Activated CD4-positive, alpha-beta T cell treated with anti-CD3 and anti-CD28 coated beads for 36 hours (primary cell): Measurements from ENCODE around the gene ABCA13. TPM values are rescaled to one million over a fixed set of nuclear protein-coding genes. Genes with fewer than 3 reads are reported as not detected.

ENCODE experiments used
- ATAC-seq: fragments of 200-7000 bp; cut with Tn5 transposase; one replicate; pipeline ENCODE4 v1.10.0; 2021; ENCODE audit warnings: mild to moderate bottlenecking, moderate library complexity
- CTCF ChIA-PET: fragments of 350-600 bp; sonication (Branson Sonifier 250); formaldehyde crosslinking; loops from one replicate; lab custom pipeline; 2021; ENCODE audit warnings: antibody characterized with exemption; lab: Charles Lee
- POLR2A ChIA-PET: fragments of 350-600 bp; sonication (Branson Sonifier 250); formaldehyde crosslinking; loops from one replicate; lab custom pipeline; 2021; ENCODE audit warnings: antibody characterized with exemption, inconsistent platforms; lab: Charles Lee
- DNase-seq: peaks from one replicate; pipeline ENCODE4 v3.0.0-alpha.2; 2020
- H3K27ac Mint-ChIP-seq: one replicate; pipeline ENCODE4 v1.8.0; 2021; ENCODE audit warnings: mixed read lengths
- H3K27me3 Mint-ChIP-seq: one replicate; pipeline ENCODE4 v1.8.0; 2021; ENCODE audit warnings: mixed read lengths
- H3K36me3 Mint-ChIP-seq: one replicate; pipeline ENCODE4 v1.8.0; 2021; ENCODE audit warnings: low read depth, mixed read lengths
- H3K4me1 Mint-ChIP-seq: one replicate; pipeline ENCODE4 v1.8.0; 2021; ENCODE audit warnings: mixed read lengths
- H3K4me3 Mint-ChIP-seq: one replicate; pipeline ENCODE4 v1.8.0; 2021; ENCODE audit warnings: mild to moderate bottlenecking, moderate library complexity, mixed read lengths
- H3K9me3 Mint-ChIP-seq: one replicate; pipeline ENCODE4 v1.8.0; 2021; ENCODE audit warnings: low read depth, mixed read lengths
- intact Hi-C, 2 experiments: fragments of 100-400 bp; cut with DNase I in 1 of 2; cut with micrococcal nuclease in 1 of 2; formaldehyde crosslinking; loops; one replicate each; pipeline versions ENCODE4 v1.14.2 to v1.15.1; 2022 to 2024; cut with DNase I, micrococcal nuclease
- total RNA-seq, 2 experiments: library from RNA; stranded (reverse); gene quantifications; one replicate each; pipeline ENCODE4 v1.2.3, GENCODE V29; 2021

ABCA13 gene
- total RNA-seq, 2 experiments from 2014 or later: not detected

GRCh38 chr7:48249166-48249565, 77.9 kb downstream of the ABCA13 start:
- intact Hi-C loops: no loop called here
- Mint-ChIP-seq H3K4me1 (peaks cover 8% of the 10 kb centered on the region), H3K27me3 (peaks cover 9% of the 10 kb centered on the region), H3K27ac (no peak overlapping the region), H3K4me3 (no peak overlapping the region), H3K36me3 (no peaks in the 10 kb centered on the region), H3K9me3 (no peaks in the 10 kb centered on the region)
- no peak for DNase-seq
- ATAC-seq: no peak
- CTCF ChIA-PET: no interaction called here
- POLR2A ChIA-PET: no interaction called here

GRCh38 chr7:48250441-48250951, 79.2 kb downstream of the ABCA13 start:
- Mint-ChIP-seq H3K27me3 (peaks cover 9% of the 10 kb centered on the region), H3K9me3 (no peaks in the 10 kb centered on the region), H3K4me3 (no peak overlapping the region), H3K27ac (no peak overlapping the region), H3K4me1 (peaks cover 14% of the 10 kb centered on the region), H3K36me3 (no peaks in the 10 kb centered on the region)
- DNase-seq (no peak), ATAC-seq (no peak)
- CTCF ChIA-PET: interaction anchor here (0.7 to 0.9 kb wide), 2 partner anchors 9 to 33 kb away, joined by 3 read pairs; no protein-coding TSS in a partner anchor
- POLR2A ChIA-PET: no interaction called here
- intact Hi-C loops: loop anchor here (2.0 to 10.0 kb wide), 4 partner anchors 48 to 276 kb away; partner anchors contain the start of gene HUS1 (in 1 of the 2)

DNA sequence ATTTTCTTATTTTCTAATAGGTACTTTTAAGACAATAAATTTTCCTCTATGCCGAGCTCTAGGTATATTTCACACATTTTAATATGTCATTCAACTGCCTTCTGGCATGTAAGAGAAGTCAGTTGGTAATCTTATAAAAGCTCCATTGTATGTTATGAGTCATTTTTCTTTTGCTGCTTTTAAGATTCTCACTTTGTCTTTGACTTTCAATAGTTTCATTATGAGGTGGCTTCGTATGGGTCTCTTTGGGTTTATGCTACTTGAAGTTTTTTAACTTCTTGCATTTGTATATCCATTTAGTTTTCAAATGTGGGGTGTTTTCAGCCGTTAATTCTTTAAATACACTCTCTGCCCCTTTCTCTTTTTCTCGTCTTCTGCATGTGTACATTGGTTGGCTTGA, 80.5 kb downstream of the ABCA13 start:
- Mint-ChIP-seq H3K4me1 (peaks cover 14% of the 10 kb centered on the region), H3K27ac (no peak overlapping the region), H3K9me3 (no peaks in the 10 kb centered on the region), H3K4me3 (no peak overlapping the region), H3K36me3 (no peaks in the 10 kb centered on the region), H3K27me3 (peaks cover 13% of the 10 kb centered on the region)
- ChIA-PET POLR2A (no interaction called here), CTCF (interaction anchor here (1.6 kb wide), 1 partner anchor 47 kb away, joined by 6 read pairs; no protein-coding TSS in a partner anchor)
- intact Hi-C loops: loop anchor here (1.0 to 10.0 kb wide), 6 partner anchors 47 to 277 kb away; partner anchors contain the start of gene HUS1 (in 1 of the 2)
- peak; percentile 76 for ATAC-seq
- DNase-seq: no peak

DNA sequence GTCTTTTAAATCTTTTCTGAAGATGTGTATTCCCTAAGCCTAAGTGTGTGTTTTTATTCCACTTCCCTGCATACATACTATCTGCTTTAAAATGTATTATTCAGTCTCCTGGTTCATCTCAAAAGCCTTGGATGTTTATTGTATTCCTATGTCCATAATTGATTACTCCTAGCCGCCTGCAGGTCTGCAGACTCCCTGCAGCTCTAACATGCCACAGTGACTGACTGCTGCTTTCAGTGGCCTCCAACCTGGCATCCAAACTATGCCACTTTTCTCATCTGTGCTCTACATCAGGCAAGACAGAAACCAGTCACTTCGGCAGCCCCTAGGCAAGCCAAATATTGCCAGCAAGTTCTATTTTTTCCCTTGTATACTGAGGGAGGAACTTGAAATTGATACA, 81.7 kb downstream of the ABCA13 start:
- no peaks in the 10 kb centered on the region for H3K9me3 Mint-ChIP-seq
- H3K27me3 Mint-ChIP-seq: peaks cover 16% of the 10 kb centered on the region
- H3K27ac Mint-ChIP-seq: no peak overlapping the region
- intact Hi-C loops: loop anchor here (1.0 to 10.0 kb wide), 5 partner anchors 46 to 278 kb away; partner anchors contain the start of gene HUS1 (in 1 of the 2)
- ChIA-PET CTCF (no interaction called here), POLR2A (no interaction called here)
- peaks cover 14% of the 10 kb centered on the region for H3K4me1 Mint-ChIP-seq
- H3K4me3 Mint-ChIP-seq: no peak overlapping the region
- ATAC-seq (no peak), DNase-seq (no peak)
- no peaks in the 10 kb centered on the region for H3K36me3 Mint-ChIP-seq

- Mint-ChIP-seq H3K36me3 (no peaks in the 10 kb centered on the region), H3K27me3 (peaks cover 9% of the 10 kb centered on the region), H3K4me3 (no peak overlapping the region), H3K4me1 (peaks cover 14% of the 10 kb centered on the region), H3K27ac (no peak overlapping the region), H3K9me3 (no peaks in the 10 kb centered on the region)
- ATAC-seq: peak; percentile 83
- CTCF ChIA-PET: interaction anchor here (0.6 to 1.5 kb wide), 3 partner anchors 8 to 131 kb away, joined by 3 read pairs; no protein-coding TSS in a partner anchor
- DNase-seq: peak; percentile 8
- intact Hi-C loops: loop anchor here (1.0 to 10.0 kb wide), 5 partner anchors 43 to 280 kb away; partner anchors contain the start of gene HUS1 (in 1 of the 2)
- POLR2A ChIA-PET: interaction anchor here (0.6 to 0.9 kb wide), 2 partner anchors 44 to 876 kb away, joined by 3 read pairs; no protein-coding TSS in a partner anchor
These were observed 83.8 kb downstream of the ABCA13 start for GRCh38 chr7:48255046-48255445.

DNA sequence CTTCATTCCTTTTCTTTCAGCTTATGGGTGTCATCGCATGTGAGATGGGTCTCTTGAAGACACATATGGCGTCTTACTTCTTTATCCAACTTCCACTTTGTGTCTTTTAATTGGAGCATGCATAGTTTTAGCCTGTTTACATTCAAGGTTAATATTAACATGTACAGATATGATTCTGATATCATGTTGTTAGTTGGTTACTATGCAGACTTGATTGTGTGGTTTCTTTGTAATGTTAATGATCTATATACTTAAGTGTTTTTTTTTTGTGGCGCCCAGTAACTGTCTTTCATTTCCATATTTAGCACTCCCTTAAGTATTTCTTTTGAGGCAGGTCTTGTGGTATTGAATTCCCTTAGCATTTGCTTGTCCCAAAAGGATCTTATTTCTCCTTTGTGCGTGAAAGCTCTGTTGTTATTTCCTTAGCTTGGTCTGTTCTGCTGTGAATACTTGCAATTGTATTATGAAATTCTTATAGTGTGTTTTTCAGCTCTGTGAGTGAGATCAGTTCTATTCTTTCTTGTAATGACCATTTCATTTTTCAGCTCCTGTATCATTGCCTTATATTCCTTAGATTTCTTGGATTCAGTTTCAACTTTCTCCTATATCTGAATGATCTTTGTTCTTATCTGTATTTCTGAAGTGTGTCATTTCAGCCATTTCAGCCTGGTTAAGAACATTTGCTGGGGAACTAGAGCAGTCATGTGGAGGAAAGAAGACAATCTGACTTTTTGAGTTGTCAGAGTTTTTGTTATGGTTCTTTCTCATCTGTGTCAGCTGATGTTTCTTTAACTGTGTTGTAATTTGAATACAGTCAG, 88.4 kb downstream of the ABCA13 start:
- CTCF ChIA-PET: no interaction called here
- Mint-ChIP-seq H3K27ac (no peak overlapping the region), H3K27me3 (peaks cover 14% of the 10 kb centered on the region), H3K9me3 (no peaks in the 10 kb centered on the region), H3K4me3 (no peak overlapping the region), H3K36me3 (no peaks in the 10 kb centered on the region), H3K4me1 (peaks cover 3% of the 10 kb centered on the region)
- ATAC-seq: no peak
- DNase-seq: no peak
- intact Hi-C loops: loop anchor here (10.0 kb wide), 2 partner anchors 265 to 285 kb away; partner anchors contain the start of gene HUS1 (in 1 of the 2)
- POLR2A ChIA-PET: interaction anchor here (0.7 kb wide), 1 partner anchor 13 kb away, joined by 14 read pairs; no protein-coding TSS in a partner anchor

GRCh38 chr7:48261696-48262095, 90.4 kb downstream of the ABCA13 start:
- H3K4me1 Mint-ChIP-seq: no peaks in the 10 kb centered on the region
- peaks cover 11% of the 10 kb centered on the region for H3K27me3 Mint-ChIP-seq
- POLR2A ChIA-PET: no interaction called here
- ATAC-seq: no peak
- CTCF ChIA-PET: interaction anchor here (0.6 kb wide), 1 partner anchor 777 kb away, joined by 3 read pairs; no protein-coding TSS in a partner anchor
- H3K9me3 Mint-ChIP-seq: no peaks in the 10 kb centered on the region
- no peak overlapping the region for H3K27ac Mint-ChIP-seq
- intact Hi-C loops: no loop called here
- H3K36me3 Mint-ChIP-seq: no peaks in the 10 kb centered on the region
- DNase-seq: no peak
- no peak overlapping the region for H3K4me3 Mint-ChIP-seq

DNA sequence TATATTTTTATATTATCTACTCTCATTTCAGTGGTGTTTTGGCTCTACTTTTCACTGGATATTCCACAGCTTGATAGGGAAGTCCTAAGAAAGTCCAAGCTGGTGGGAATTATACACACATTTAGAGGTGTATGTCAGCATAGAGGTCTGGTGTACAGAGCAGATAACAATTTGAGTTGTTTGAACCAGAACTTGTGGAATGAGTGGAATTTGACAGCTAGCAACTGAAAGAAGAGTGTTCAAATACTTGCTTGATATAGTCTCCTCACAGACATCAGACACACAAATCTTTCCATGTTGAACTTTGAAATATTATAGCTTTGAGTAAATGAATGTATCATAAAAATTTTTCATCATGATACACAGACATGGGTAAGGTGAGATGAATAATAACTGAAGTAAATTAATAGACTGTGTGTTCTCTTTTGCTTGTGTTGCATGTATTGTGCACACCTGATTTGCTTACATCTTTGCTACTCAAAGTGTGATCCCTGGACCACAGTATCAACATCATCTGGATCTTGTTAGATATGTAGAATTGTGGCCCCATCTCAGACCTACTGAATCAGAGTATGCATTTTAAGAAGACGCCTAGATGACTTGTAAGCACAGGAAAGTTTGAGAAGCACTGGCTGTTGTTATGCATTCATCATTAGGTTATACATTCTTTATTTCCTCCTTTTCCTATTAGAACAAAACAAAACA, 91.5 kb downstream of the ABCA13 start:
- intact Hi-C loops: no loop called here
- CTCF ChIA-PET: no interaction called here
- H3K27me3 Mint-ChIP-seq: peaks cover 9% of the 10 kb centered on the region

DNA sequence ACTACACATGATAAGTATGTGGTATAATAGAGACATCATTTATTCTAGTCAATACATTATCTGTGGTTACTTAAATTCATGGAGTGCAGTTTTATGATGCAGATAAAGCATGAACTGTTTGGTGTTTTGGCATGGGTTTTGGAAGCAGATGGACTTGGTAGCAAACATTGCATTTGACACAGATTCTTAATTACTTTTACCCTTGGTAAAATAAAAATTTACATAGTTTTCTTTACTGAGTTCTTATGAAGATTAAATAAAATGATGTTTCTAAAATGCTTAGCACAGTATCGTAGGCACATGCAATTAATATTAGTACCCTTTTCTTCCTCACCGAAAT, 92.0 kb downstream of the ABCA13 start:
- ATAC-seq (no peak), DNase-seq (no peak)
- POLR2A ChIA-PET: no interaction called here
- CTCF ChIA-PET: no interaction called here
- no peaks in the 10 kb centered on the region for H3K4me1 Mint-ChIP-seq
- no peak overlapping the region for H3K4me3 Mint-ChIP-seq
- intact Hi-C loops: no loop called here
- H3K9me3 Mint-ChIP-seq: no peaks in the 10 kb centered on the region
- peaks cover 9% of the 10 kb centered on the region for H3K27me3 Mint-ChIP-seq
- H3K36me3 Mint-ChIP-seq: no peaks in the 10 kb centered on the region
- H3K27ac Mint-ChIP-seq: no peak overlapping the region

More for the DNA sequence above, 91.5 kb downstream of the ABCA13 start:
- Mint-ChIP-seq H3K36me3 (no peaks in the 10 kb centered on the region), H3K9me3 (no peaks in the 10 kb centered on the region), H3K4me3 (no peak overlapping the region), H3K4me1 (no peaks in the 10 kb centered on the region), H3K27ac (no peak overlapping the region)
- POLR2A ChIA-PET: no interaction called here
- DNase-seq (no peak), ATAC-seq (no peak)

DNA sequence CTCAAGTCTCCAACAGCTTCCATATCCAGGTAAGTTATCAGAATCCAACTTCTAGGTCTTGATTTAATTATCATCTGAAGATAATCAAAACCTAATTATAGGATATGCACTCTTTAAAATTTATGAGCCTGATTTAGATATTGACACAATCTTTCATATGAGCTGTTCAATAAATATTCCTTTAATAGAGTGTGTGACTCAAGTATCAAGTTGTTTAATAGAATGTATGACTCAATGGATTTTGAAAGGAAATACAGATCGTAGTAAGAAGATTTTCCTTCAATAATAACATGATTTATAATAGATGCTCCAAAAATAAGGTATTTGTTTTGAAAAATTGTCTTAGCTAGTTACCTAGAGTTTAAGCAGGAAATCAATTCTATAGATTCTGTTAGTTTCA, 97.8 kb downstream of the ABCA13 start:
- CTCF ChIA-PET: interaction anchor here (0.9 kb wide), 1 partner anchor 8 kb away, joined by 3 read pairs; no protein-coding TSS in a partner anchor
- no peak for DNase-seq

GRCh38 chr7:48274662-48275061, 103.4 kb downstream of the ABCA13 start:
- H3K4me1 Mint-ChIP-seq: peaks cover 2% of the 10 kb centered on the region
- no peak for ATAC-seq
- H3K27ac Mint-ChIP-seq: no peak overlapping the region
- intact Hi-C loops: no loop called here
- POLR2A ChIA-PET: no interaction called here
- H3K27me3 Mint-ChIP-seq: peaks cover 4% of the 10 kb centered on the region
- no peaks in the 10 kb centered on the region for H3K36me3 Mint-ChIP-seq
- no peak for DNase-seq
- H3K9me3 Mint-ChIP-seq: no peaks in the 10 kb centered on the region
- no peak overlapping the region for H3K4me3 Mint-ChIP-seq
- CTCF ChIA-PET: interaction anchor here (0.9 to 1.5 kb wide), 2 partner anchors 10 to 330 kb away, joined by 3 to 4 read pairs; no protein-coding TSS in a partner anchor

More for the DNA sequence above, 97.8 kb downstream of the ABCA13 start:
- Mint-ChIP-seq H3K4me3 (no peak overlapping the region), H3K4me1 (no peaks in the 10 kb centered on the region), H3K27me3 (peaks cover 7% of the 10 kb centered on the region), H3K9me3 (no peaks in the 10 kb centered on the region), H3K27ac (no peak overlapping the region), H3K36me3 (no peaks in the 10 kb centered on the region)
- POLR2A ChIA-PET: no interaction called here
- no peak for ATAC-seq
- intact Hi-C loops: no loop called here
